ENCODE data around the gene BCKDHA. TPM values are rescaled to one million over a fixed set of nuclear protein-coding genes. Genes with fewer than 3 reads are reported as not detected.
A peak's percentile ranks its signal among the peaks of the same experiment; 100 is the strongest.

Gene BCKDHA
- total and polyA plus RNA-seq, 9 of the 15 experiments (the other 6 are each of a cell fraction or from before 2014, with no cell fraction given): 4.5 to 52.5 (median 14.1) TPM

DNA sequence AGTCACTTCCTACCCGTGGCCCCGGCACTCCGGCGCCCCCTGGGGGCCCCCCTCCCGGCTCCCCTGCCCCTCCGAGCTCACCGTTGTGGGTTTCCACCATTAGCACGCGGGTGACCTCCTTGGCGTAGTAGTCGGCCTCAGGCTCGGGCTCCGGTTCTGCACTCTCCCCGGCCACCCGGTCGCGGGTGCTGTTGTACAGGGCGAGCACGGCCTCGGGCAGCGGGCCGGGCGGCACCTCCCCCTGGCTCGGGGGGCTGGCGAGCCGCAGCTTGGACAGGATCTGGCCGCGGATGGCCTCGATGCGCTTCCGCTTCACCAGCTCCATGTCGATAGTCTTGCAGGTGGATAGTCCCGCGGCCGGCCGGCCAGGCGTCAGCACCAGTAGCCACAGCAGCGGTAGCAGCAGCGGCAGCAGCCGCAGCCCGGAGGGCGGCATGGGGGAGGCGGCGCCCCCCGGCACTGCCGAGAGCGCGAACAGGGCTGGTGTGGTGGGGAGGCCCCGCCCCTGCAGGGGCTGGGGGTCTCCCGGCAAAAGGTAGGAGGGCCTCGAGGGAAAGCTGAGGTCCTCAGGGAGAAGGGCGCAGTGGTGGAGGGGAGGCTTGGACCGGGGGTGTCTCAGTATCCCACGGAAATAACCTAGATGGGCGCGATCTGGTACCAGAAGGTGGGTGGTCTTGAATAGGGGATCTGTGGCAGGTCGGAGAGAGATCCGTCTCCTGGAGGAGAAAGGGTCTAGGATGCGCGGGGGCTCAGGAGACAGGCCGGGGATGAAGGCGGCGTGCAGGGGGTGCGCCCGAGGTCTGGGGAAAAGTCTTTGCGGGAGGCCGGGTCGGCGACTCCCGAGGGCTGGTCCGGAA is 44.8 kb upstream of the BCKDHA start (continued):
- TF ChIP-seq CBX1 (IDR thresholded peaks at IDR 0.05; ENCODE audit: low read depth): no peak; the same call in 1 of the 2 replicates
- TF ChIP-seq HDAC8 (tag; IDR thresholded peaks at IDR 0.05): no peak
- no peak for TF ChIP-seq BRCA1 (IDR thresholded peaks at IDR 0.05)
- no peak for TF ChIP-seq BRCA1 (CRISPR knock-in tag; IDR thresholded peaks at IDR 0.05)
- TF ChIP-seq ZNF24 (IDR thresholded peaks at IDR 0.05): no peak
- peak; percentile 22 for TF ChIP-seq ARHGAP35 (IDR thresholded peaks at IDR 0.05; ENCODE audit: partially characterized antibody)
- TF ChIP-seq ZNF140 (CRISPR knock-in tag; IDR thresholded peaks at IDR 0.05): no peak
- TF ChIP-seq SIN3A (IDR thresholded peaks at IDR 0.05; ENCODE audit: borderline replicate concordance in 2 of 2, control insufficient read depth in 1 of 2, low read depth in 2 of 2, low read length in 2 of 2): peak in 1 of 2 experiments; percentile 85; a peak in 1 of 4 replicates
- no peak for TF ChIP-seq SMC3 (conservative IDR thresholded peaks at IDR 0.05; ENCODE audit: insufficient read depth, low read depth, low read length)
- TF ChIP-seq JUNB (CRISPR knock-in tag; conservative IDR thresholded peaks at IDR 0.05): no peak
- peak; percentile 98 for TF ChIP-seq RBM25 (IDR thresholded peaks at IDR 0.05; ENCODE audit: low read depth, low read length, severe bottlenecking)
- no peak for TF ChIP-seq ZKSCAN3 (CRISPR knock-in tag; IDR thresholded peaks at IDR 0.05)
- no peak for TF ChIP-seq SMAD2 (IDR thresholded peaks at IDR 0.05; ENCODE audit: low read depth, low read length)
- TF ChIP-seq ZFX (CRISPR knock-in tag; IDR thresholded peaks at IDR 0.05): peak; percentile 71
- TF ChIP-seq, protein P1, sequence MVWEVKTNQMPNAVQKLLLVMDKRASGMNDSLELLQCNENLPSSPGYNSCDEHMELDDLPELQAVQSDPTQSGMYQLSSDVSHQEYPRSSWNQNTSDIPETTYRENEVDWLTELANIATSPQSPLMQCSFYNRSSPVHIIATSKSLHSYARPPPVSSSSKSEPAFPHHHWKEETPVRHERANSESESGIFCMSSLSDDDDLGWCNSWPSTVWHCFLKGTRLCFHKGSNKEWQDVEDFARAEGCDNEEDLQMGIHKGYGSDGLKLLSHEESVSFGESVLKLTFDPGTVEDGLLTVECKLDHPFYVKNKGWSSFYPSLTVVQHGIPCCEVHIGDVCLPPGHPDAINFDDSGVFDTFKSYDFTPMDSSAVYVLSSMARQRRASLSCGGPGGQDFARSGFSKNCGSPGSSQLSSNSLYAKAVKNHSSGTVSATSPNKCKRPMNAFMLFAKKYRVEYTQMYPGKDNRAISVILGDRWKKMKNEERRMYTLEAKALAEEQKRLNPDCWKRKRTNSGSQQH (CRISPR knock-in tag; IDR thresholded peaks at IDR 0.05): no peak
- peak in 1 of 2 experiments; percentile 39; a peak in 1 of 4 replicates for TF ChIP-seq RCOR1 (IDR thresholded peaks at IDR 0.05; ENCODE audit: borderline replicate concordance in 1 of 2, low read depth in 2 of 2, low read length in 2 of 2)
- TF ChIP-seq ZNF324 (CRISPR knock-in tag; IDR thresholded peaks at IDR 0.05): no peak
- TF ChIP-seq, protein P2, sequence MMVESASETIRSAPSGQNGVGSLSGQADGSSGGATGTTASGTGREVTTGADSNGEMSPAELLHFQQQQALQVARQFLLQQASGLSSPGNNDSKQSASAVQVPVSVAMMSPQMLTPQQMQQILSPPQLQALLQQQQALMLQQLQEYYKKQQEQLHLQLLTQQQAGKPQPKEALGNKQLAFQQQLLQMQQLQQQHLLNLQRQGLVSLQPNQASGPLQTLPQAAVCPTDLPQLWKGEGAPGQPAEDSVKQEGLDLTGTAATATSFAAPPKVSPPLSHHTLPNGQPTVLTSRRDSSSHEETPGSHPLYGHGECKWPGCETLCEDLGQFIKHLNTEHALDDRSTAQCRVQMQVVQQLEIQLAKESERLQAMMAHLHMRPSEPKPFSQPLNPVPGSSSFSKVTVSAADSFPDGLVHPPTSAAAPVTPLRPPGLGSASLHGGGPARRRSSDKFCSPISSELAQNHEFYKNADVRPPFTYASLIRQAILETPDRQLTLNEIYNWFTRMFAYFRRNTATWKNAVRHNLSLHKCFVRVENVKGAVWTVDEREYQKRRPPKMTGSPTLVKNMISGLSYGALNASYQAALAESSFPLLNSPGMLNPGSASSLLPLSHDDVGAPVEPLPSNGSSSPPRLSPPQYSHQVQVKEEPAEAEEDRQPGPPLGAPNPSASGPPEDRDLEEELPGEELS (CRISPR knock-in tag; IDR thresholded peaks at IDR 0.05; ENCODE audit: borderline replicate concordance): 0 out of 2 replicates have a peak, but pooled peaks have one; percentile 79
- TF ChIP-seq KHSRP (IDR thresholded peaks at IDR 0.05): no peak
- peak in 1 of 2 experiments; percentile 52; a peak in 1 of 4 replicates for TF ChIP-seq TEAD1 (CRISPR knock-in tag; IDR thresholded peaks at IDR 0.05)
- peak; percentile 53 for TF ChIP-seq FIP1L1 (IDR thresholded peaks at IDR 0.05; ENCODE audit: low read depth, low read length, poor library complexity, severe bottlenecking)
- TF ChIP-seq ZNF444 (CRISPR knock-in tag; IDR thresholded peaks at IDR 0.05): no peak
- TF ChIP-seq PCBP2 (IDR thresholded peaks at IDR 0.05; ENCODE audit: low read depth, low read length, poor library complexity, severe bottlenecking): no peak
- no peak; a peak in 1 of 4 replicates for TF ChIP-seq CSDE1 (IDR thresholded peaks at IDR 0.05)
- no peak for TF ChIP-seq BCL6 (CRISPR knock-in tag; IDR thresholded peaks at IDR 0.05)
- TF ChIP-seq RBFOX2 (IDR thresholded peaks at IDR 0.05; ENCODE audit: low read depth, low read length): peak; percentile 79

All from K562 (cell line).